Peyer's patch (tissue), 4 donors: ENCODE measurements around the gene CD63.

ENCODE experiments used
- POLR2A ChIP-seq, 2 donors: fragments of 450-650 bp; IDR thresholded peaks; one replicate each; pipeline ENCODE4 v1.5.1; 2017; ENCODE audit warnings: antibody characterized with exemption in 2 of 2, mild to moderate bottlenecking in 2 of 2, moderate library complexity in 2 of 2
- TF ChIP-seq, protein P1 (sequence below), 6 experiments: fragments of 450-650 bp in 4 of 6; fragments of 200-600 bp in 2 of 6; sonication (generic) in 1 of 6; IDR thresholded peaks; one replicate each; pipeline ENCODE4 v1.5.1; 2017 to 2019; ENCODE audit warnings: antibody characterized with exemption in 6 of 6, mild to moderate bottlenecking in 3 of 6, moderate library complexity in 1 of 6

DNA sequence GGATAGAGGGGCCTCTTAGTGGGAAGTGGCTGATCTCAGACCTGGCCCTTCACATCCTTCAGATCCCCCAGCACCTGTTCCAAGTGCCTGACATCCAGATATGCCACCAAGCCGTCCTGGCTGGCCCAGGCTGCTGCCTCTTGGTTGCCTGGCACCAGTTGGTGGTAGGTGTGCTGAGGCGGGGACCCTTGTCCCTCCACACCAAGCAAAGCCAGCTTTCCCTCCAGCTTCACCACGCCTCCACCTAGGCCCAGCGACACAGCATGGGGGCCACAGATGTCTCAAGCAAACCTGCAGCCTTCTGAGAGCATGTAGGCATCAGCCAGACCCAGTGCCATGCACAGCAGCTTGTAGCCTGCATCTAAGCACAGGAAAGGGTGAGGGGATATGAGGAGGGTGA lies 3.5 kb upstream of the CD63 start:
- TF ChIP-seq, protein P1, sequence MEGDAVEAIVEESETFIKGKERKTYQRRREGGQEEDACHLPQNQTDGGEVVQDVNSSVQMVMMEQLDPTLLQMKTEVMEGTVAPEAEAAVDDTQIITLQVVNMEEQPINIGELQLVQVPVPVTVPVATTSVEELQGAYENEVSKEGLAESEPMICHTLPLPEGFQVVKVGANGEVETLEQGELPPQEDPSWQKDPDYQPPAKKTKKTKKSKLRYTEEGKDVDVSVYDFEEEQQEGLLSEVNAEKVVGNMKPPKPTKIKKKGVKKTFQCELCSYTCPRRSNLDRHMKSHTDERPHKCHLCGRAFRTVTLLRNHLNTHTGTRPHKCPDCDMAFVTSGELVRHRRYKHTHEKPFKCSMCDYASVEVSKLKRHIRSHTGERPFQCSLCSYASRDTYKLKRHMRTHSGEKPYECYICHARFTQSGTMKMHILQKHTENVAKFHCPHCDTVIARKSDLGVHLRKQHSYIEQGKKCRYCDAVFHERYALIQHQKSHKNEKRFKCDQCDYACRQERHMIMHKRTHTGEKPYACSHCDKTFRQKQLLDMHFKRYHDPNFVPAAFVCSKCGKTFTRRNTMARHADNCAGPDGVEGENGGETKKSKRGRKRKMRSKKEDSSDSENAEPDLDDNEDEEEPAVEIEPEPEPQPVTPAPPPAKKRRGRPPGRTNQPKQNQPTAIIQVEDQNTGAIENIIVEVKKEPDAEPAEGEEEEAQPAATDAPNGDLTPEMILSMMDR (IDR thresholded peaks at IDR 0.05) = no peak
- TF ChIP-seq POLR2A (IDR thresholded peaks at IDR 0.05) = no peak
